Ishikawa (cell line): Measurements from ENCODE around the gene IP6K3.

Source experiments
- CEBPB ChIP-seq: IDR thresholded peaks from 2 replicates; pipeline ENCODE4 v1.6.1; 2012
- CREB1 ChIP-seq: IDR thresholded peaks from 2 replicates; pipeline ENCODE4 v1.6.1; 2012; ENCODE audit warnings: low read depth
- EGR1 ChIP-seq: IDR thresholded peaks from 2 replicates; pipeline ENCODE4 v1.6.1; 2012
- EP300 ChIP-seq: IDR thresholded peaks from 2 replicates; pipeline ENCODE4 v1.6.1; 2012; ENCODE audit warnings: borderline replicate concordance
- FOXM1 ChIP-seq: IDR thresholded peaks from 2 replicates; pipeline ENCODE4 v1.6.1; 2012; ENCODE audit warnings: low read depth, borderline replicate concordance
- MAX ChIP-seq: IDR thresholded peaks from 2 replicates; pipeline ENCODE4 v1.6.1; 2012
- NFIC ChIP-seq: IDR thresholded peaks from 2 replicates; pipeline ENCODE4 v1.6.1; 2012
- RAD21 ChIP-seq: IDR thresholded peaks from 2 replicates; pipeline ENCODE4 v1.6.1; 2012; ENCODE audit warnings: low read depth
- TAF1 ChIP-seq: IDR thresholded peaks from 2 replicates; pipeline ENCODE4 v1.6.1; 2012; ENCODE audit warnings: low read depth, mild to moderate bottlenecking
- TCF12 ChIP-seq: IDR thresholded peaks from 2 replicates; pipeline ENCODE4 v1.6.1; 2012; ENCODE audit warnings: low read depth
- TEAD4 ChIP-seq: IDR thresholded peaks from 2 replicates; pipeline ENCODE4 v1.6.1; 2012
- YY1 ChIP-seq: IDR thresholded peaks from 2 replicates; pipeline ENCODE4 v1.6.1; 2012; ENCODE audit warnings: low read depth
- ZBTB7A ChIP-seq: IDR thresholded peaks from 2 replicates; pipeline ENCODE4 v1.6.1; 2012; ENCODE audit warnings: low read depth
- TF ChIP-seq, protein P1 (sequence below): IDR thresholded peaks from 2 replicates; pipeline ENCODE4 v1.6.1; 2012
- TF ChIP-seq, protein P2 (sequence below): IDR thresholded peaks from 2 replicates; pipeline ENCODE4 v1.6.1; 2012; ENCODE audit warnings: low read depth, mild to moderate bottlenecking

The IP6K3 gene

GRCh38 chr6:33731035-33731434 lies 15.7 kb downstream of the IP6K3 start:
- no peak for TF ChIP-seq YY1
- TF ChIP-seq TEAD4: no peak
- no peak for TF ChIP-seq RAD21
- TF ChIP-seq ZBTB7A: no peak

DNA sequence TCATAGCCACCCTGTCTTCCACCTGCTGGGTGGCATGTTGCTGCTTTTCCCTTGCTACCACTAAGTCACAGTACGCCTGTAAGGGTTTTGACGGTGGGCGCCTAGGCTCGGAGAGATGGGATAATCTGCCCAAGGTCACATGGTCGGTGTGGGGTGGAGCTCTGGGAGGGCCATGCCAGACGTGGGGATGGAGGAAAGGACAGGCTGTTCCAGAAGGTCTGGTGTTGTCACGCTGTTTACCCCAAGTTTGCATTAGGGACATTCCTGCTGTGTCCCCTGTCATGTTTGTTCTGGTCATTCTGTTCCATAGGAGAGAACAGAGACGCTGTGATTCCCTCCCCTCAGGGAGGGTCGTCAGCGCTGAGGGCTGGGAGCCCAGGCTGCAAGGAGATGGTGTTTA lies 16.1 kb downstream of the IP6K3 start:
- TF ChIP-seq MAX (no peak), CEBPB (no peak), YY1 (no peak), CREB1 (no peak), ZBTB7A (no peak), FOXM1 (no peak), TEAD4 (no peak), TCF12 (no peak), EP300 (no peak), RAD21 (no peak), EGR1 (no peak), NFIC (no peak), TAF1 (no peak)
- TF ChIP-seq, protein P1, sequence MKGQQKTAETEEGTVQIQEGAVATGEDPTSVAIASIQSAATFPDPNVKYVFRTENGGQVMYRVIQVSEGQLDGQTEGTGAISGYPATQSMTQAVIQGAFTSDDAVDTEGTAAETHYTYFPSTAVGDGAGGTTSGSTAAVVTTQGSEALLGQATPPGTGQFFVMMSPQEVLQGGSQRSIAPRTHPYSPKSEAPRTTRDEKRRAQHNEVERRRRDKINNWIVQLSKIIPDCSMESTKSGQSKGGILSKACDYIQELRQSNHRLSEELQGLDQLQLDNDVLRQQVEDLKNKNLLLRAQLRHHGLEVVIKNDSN: no peak
- TF ChIP-seq, protein P2, sequence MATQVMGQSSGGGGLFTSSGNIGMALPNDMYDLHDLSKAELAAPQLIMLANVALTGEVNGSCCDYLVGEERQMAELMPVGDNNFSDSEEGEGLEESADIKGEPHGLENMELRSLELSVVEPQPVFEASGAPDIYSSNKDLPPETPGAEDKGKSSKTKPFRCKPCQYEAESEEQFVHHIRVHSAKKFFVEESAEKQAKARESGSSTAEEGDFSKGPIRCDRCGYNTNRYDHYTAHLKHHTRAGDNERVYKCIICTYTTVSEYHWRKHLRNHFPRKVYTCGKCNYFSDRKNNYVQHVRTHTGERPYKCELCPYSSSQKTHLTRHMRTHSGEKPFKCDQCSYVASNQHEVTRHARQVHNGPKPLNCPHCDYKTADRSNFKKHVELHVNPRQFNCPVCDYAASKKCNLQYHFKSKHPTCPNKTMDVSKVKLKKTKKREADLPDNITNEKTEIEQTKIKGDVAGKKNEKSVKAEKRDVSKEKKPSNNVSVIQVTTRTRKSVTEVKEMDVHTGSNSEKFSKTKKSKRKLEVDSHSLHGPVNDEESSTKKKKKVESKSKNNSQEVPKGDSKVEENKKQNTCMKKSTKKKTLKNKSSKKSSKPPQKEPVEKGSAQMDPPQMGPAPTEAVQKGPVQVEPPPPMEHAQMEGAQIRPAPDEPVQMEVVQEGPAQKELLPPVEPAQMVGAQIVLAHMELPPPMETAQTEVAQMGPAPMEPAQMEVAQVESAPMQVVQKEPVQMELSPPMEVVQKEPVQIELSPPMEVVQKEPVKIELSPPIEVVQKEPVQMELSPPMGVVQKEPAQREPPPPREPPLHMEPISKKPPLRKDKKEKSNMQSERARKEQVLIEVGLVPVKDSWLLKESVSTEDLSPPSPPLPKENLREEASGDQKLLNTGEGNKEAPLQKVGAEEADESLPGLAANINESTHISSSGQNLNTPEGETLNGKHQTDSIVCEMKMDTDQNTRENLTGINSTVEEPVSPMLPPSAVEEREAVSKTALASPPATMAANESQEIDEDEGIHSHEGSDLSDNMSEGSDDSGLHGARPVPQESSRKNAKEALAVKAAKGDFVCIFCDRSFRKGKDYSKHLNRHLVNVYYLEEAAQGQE: no peak

GRCh38 chr6:33729059-33729458 lies 17.6 kb downstream of the IP6K3 start:
- TF ChIP-seq EGR1 (no peak), TCF12 (no peak), RAD21 (no peak), CEBPB (no peak), MAX (no peak), YY1 (no peak), FOXM1 (no peak), CREB1 (no peak), NFIC (no peak)
- TF ChIP-seq, protein P2: no peak

DNA sequence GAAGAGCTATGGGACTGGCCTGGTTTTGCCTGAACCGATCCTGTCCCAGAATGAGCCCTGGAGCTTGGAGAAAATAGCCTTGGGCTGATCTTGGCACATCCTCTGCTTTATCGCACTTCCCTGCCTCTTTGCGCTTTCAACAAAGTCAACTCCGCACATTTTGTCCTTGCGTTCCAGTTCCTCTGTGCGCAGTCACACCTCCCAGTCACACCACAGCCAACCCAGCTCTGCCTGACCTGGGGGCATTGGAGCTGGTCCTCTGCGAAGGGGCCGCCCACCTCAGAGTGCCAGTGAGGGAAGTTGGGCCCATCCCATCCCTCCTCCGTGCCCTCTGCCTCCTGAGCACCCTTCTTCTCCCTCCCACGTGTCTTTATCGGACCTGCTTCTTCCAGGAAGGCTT lies 18.3 kb downstream of the IP6K3 start:
- no peak for TF ChIP-seq EGR1
- TF ChIP-seq RAD21: no peak
- no peak for TF ChIP-seq TCF12
- TF ChIP-seq NFIC: no peak
- no peak for TF ChIP-seq CREB1
- TF ChIP-seq ZBTB7A: no peak
- no peak for TF ChIP-seq MAX
- no peak for TF ChIP-seq YY1
- no peak for TF ChIP-seq FOXM1
- TF ChIP-seq TAF1: no peak
- TF ChIP-seq, protein P1: no peak
- TF ChIP-seq, protein P2: no peak
- TF ChIP-seq EP300: no peak
- no peak for TF ChIP-seq TEAD4
